NCI-H1930 (cell line): Measurements from ENCODE around the gene NEURL2.
A peak's percentile ranks its signal among the peaks of the same experiment; 100 is the strongest.
"Not testable (repeated sequence)": the region's sequence is repeated elsewhere in the genome, so short reads cannot be mapped to it uniquely, and the experiment has no call there.

Experiments used
- DNase-seq, 2 experiments: peaks; one replicate each; lab custom pipeline; 2025; lab: John Stamatoyannopoulos, UW

Gene NEURL2, protein sequence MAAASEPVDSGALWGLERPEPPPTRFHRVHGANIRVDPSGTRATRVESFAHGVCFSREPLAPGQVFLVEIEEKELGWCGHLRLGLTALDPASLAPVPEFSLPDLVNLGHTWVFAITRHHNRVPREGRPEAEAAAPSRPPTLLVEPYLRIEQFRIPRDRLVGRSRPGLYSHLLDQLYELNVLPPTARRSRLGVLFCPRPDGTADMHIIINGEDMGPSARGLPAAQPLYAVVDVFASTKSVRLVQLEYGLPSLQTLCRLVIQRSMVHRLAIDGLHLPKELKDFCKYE

DNA sequence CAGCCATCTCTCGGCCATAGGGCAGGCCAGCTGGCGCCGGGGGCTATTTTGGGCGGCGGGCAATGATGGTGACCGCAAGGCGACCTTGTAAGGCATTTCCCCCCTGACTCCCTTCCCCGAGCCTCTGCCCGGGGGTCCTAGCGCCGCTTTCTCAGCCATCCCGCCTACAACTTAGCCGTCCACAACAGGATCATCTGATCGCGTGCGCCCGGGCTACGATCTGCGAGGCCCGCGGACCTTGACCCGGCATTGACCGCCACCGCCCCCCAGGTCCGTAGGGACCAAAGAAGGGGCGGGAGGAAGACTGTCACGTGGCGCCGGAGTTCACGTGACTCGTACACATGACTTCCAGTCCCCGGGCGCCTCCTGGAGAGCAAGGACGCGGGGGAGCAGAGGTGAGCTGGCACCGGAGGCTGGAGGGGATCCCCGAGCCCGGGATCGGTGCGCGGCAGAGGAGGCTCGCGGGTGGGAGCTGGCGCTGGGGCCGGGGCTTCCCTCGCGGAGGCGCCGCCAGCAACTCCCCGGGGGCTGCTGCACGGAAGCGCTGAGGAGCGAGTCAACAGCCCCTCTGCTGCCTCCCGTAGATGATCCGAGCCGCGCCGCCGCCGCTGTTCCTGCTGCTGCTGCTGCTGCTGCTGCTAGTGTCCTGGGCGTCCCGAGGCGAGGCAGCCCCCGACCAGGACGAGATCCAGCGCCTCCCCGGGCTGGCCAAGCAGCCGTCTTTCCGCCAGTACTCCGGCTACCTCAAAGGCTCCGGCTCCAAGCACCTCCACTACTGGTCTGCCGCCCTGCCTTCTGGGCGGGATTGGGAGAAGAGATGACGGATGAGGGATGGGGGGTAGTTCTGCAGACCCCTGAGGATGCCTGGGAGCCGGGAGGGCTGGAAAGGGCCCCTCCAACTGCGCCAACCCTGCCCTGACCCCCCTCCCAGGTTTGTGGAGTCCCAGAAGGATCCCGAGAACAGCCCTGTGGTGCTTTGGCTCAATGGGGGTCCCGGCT is at the start of gene NEURL2, which contains the start of gene CTSA:
Gene NEURL2 (minus strand): TSS at position 224 of the 999 bp plus-strand sequence. CDS start 217 bp downstream, at position 7.
Gene CTSA (plus strand): TSS at position 351 of the 999 bp plus-strand sequence. CDS start 234 bp downstream, at position 585.
- DNase-seq = peak; percentile 89 to 94

DNA sequence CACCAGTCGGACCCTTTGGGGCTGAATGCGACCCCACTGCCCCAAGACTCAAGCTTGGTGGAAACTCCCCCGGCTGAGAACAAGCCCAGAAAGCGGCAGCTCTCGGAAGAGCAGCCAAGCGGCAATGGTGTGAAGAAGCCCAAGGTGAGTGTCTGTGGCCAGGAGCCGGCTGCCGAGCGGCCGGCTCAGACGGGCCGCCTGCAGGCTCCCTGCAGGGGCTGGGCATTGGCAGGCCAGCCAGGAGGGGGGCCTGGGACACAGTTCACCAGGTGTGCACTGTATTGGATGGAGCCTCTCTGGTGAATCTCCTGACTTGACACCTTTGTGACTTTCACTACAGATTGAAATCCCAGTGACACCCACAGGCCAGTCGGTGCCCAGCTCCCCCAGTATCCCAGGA is 49.5 kb upstream of the NEURL2 start:
- DNase-seq = no peak

DNA sequence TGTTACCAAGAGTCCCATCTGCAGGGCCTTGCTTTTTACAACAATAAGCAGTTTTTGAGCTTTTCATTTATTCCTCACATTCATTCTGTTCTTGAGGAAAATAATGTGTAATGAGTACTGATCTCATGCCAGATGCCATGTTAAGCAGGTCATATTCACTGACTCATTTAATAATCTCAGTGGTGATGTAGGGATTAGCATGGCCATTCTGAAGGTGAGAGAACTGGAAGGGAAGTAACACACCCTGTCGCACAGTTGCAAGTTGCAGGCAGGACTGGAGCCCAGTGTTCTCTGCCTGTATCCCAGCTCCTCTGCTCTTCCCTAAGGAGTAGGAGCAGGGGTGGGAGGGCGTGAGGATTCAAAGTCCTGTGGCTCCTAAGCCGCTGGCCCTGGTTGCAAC is 49.0 kb upstream of the NEURL2 start:
- no peak for DNase-seq

DNA sequence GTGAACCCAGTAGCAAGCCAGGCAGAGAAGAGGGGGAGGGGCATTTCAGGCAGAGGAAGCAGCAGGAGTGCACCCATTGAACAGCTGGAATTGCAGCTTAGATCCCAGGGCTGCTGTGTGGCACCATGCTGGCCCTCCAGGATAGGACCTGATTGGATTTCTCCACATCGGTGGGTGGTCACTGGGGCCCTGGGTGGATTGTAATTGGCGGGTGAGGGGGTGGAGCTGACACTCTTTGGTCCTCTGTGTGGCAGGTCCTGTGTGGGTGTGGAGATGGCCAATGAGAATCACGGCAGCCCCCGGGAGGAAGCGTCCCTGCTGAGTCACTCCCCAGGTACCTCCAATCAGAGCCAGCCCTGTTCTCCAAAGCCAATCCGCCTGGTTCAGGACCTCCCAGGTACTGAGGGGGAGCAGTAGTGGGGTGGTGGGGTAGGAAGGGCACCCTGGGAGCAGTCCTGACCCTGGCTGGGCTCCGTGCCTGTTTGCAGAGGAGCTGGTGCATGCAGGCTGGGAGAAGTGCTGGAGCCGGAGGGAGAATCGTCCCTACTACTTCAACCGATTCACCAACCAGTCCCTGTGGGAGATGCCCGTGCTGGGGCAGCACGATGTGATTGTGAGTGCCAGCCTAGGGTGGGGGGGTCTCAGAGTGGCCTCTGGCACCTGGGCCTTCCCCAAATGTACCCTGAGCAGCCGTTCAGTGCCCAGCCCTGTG is 47.9 kb upstream of the NEURL2 start:
- no peak for DNase-seq

DNA sequence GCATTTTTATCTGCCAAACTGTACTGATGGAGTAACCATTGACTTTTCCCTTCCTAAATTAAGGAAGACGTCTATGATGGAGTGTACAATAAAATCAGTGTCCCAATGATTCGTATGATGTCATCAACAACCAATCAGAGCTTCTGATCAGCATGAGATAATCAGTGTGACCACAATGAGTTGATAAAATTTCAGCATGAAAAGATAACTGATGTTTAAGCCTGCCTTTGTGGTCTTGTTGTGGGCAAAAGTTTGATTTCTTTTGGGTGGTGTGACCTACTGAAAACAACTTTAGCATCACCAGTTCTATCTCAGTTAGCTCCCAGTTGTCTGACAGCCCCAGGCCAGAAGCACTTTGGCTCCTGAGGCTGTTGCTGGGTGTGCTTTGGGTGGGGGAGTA is 46.8 kb upstream of the NEURL2 start:
- no peak for DNase-seq

DNA sequence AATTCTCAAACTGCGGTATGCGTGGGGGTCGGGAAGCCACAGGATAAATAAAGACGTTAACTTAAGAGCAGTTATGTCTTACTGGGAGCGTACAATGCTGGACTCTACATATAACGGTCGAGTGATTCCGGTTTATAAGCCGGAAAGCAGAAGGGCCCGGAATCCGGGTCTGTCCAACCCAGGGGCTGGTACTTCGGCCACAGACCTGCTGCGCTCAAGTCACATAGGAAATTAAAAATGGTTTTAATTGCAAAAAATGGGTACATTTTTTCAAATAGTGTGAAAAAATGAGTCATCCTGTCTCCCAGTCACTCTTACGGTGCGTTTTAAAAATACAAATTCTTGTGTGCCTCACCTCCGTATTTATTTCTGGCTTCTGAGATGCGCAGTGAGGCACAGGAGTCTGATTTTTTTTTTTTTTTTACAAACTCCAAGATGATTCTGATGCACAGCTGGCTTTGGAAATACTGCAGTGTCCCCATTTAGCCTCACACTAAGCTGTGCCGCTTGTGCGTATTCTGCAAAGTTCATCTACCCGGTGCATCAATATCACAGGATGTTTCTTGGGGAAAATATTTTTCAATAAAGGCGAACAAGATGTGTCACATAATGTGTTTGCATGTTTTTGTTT is 44.5 kb upstream of the NEURL2 start:
- no peak for DNase-seq

DNA sequence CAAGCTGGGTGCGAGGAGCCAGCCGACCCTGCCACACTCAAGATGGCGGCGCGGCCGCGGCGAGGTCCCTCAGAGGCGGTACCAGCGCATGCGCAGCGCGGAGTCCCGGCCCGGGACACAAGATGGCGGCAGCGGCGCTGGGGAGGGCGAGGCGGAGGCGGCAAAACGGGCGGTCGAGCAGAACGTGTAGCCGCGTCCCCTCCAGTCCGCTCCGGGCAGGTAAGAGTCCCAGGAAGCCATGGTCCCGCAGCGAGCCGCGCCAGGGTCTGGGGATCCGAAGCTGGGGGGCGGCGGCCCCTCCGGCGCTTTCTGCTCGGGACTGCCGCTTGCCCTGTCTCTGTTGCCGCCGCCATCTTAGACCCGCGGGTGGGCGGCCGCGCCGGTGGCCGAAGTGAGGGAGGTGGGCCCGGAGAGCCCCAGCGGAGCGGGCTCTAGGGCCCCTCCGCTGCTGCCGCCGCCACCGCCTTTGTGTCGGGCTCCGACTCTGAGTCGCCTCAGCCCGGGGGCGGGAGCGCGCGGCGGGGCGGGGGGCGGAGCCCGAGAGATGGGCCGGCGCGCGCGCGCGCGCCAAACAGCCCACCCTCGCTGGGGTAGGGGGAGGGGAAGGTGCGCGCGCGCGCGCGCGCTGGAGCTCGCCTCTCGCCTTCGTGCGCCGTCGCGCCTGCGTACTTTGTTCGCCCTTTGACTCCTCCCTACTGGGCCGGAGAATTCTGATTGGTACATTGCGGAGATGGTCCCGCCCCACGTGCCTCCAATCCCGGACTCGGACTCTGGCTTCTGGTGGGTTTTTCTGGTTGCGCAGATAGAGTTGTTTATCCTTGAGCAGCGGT is 43.8 kb upstream of the NEURL2 start, which contains the start of gene PCIF1:
Gene PCIF1 (plus strand): TSS at position 98 of the 830 bp plus-strand sequence. CDS start 4,317 bp downstream, outside the sequence.
- DNase-seq = peak; percentile 98 to 99

DNA sequence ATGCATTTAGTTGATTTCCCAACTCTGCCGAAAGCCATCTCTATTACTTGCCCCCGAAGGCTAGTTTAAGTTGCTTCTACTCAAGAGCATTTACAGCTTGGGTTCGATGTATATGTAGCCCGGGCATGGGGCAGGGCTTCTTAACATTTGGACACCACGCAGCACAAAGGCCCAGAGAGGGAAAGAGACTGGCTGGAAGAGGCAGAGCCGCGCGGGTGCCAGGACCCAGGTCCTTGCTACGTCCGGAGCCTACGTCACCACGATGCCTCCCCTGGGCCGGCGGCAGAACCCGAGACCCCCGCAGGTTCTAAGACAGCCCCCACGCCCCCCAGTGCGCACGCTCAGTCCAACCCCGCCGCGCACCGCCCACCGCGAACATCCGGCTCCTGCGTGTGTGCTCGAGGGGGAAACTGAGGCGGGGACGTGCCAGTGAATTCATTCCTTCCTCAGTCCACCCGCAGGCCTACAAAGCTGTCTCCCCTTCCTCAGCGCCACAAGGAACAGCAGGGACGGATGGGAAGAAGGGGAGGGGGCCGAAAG is 43.1 kb upstream of the NEURL2 start:
- DNase-seq = peak; percentile 82 to 86

DNA sequence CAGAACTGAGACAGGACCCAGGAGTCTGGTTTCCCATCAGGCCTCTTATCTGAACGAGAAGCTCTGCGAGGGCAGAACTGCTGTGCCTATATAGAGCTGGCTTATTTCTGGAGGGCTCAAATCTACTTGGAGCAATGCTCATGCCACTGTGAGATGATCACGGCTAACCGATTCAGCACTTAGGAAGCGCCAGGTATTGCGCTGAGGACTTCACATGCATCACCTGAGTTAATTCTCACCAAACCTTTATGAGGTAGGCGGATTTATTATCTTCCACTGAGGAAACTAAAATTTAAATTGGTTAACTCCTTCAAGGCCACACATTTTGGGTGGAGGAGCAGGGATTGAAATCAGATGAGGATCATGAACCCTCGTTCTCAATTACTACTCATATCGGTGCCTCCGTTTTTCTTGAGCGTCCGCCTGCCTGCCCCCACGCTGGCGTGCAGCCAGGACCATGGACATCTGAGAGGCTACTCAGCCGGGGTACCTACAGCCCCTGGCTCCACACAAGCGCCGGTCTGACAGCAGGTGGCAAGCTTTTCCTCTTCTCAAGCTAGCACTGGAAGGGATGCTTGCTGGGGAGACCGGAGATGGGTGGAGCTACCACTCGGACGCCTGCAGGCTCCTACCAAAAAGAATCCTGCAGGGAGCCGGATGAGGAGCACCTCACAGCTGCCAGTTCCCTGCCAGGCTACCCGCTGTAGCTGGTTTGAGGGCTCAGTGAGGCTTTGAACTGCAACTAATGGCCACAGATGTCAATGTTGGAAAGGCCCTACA is 42.4 kb upstream of the NEURL2 start:
- peak; percentile 67 to 68 for DNase-seq

DNA sequence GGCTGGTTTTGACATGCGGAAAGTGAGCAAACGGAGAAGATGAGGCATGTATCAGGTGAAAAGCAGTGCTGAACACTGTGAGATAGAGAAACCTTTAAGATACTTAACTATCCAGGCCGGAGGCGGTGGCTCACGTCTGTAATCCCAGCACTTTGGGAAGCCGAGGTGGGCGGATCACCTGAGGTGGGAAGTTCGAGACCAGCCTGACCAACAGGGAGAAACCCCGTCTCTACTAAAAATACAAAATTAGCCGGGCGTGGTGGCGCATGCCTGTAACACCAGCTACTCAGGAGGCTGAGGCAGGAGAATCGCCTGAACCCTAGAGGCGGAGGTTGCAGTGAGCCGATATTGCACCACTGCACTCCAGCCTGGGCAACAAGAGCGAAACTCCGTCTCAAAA is 40.7 kb upstream of the NEURL2 start:
- DNase-seq = not testable (repeated sequence)

DNA sequence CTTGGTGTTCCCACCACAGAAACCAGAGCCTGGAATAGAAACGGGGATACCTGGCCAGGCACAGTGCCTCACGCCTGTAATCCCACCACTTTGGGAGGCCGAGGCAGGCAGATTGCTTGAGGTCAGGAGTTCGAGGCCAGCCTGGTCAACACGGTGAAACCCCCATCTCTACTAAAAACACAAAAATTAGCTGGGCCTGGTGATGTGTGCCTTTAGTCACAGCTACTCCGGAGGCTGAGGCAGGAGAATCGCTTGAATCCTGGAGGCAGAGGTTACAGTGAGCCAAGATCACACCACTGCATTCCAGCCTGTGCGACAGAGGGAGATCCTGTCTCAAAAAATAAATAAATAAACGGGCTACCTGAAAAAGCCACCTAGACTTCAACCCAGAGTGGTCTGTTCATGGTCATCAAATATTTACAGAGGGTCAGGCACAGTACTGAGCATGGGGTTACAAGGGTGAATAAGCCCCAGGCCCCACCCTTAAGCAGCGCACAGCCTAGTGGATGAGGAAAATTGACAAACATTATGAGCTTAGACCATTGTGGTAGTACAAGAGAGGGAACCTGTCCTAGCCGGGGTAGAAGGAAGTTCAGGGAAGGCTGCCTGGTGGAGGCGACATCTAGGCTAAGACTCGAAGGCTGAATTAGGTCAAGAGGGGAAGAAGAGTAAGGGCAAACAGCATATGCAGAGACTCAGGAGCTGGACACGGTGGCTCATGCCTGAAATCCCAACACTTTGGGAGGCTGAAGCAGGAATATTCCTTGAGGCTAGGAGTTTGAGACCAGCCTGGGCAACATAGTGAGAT is 36.3 kb upstream of the NEURL2 start:
- no peak for DNase-seq

DNA sequence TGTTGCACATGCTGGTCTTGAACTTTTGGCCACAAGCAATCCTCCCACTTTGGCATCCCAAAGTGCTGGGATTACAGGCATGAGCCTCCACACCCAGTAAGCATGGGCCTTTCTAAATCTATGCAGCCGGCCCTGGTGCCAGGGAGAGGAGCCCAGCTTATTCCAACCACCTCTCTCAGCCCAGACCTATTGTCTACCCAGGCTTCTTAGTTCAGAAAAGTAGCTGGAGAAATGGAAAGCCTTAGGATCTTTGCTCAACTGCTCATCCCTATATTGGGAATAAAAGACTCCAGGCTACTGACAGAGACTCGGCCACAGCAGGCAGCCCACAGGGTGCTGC is 35.7 kb upstream of the NEURL2 start:
- DNase-seq = no peak

DNA sequence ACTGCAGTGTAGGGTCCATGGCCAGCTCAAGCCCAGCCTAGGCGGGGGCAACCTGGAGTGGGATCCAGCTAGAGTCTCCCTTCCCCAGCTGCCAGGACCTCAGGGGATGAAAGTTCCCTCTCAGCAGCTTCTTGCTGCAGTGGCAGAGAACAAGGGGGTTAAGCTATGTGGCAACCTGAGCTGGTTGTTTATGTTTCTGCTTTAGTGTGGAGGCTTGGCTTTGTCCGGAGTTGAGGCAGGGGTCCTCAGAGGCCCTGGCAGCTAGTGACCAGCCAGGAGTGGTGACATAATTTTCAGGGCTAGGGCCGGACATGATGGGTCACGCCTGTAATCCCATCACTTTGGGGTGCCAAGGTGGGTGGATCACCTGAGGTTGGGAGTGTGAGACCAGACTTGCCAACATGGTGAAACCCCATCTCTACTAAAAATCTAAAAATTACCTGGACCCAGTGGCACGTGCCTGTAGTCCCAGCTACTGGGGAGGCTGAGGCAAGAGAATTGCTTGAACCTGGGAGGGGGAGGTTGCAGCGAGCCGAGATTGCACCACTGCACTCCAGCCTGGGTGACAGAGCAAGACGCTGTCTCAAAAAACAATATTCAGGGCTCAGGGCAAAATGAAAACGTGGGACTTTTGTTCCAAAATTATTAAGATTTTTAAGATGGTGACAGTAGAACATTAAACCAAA is 35.0 kb upstream of the NEURL2 start:
- DNase-seq = no peak

DNA sequence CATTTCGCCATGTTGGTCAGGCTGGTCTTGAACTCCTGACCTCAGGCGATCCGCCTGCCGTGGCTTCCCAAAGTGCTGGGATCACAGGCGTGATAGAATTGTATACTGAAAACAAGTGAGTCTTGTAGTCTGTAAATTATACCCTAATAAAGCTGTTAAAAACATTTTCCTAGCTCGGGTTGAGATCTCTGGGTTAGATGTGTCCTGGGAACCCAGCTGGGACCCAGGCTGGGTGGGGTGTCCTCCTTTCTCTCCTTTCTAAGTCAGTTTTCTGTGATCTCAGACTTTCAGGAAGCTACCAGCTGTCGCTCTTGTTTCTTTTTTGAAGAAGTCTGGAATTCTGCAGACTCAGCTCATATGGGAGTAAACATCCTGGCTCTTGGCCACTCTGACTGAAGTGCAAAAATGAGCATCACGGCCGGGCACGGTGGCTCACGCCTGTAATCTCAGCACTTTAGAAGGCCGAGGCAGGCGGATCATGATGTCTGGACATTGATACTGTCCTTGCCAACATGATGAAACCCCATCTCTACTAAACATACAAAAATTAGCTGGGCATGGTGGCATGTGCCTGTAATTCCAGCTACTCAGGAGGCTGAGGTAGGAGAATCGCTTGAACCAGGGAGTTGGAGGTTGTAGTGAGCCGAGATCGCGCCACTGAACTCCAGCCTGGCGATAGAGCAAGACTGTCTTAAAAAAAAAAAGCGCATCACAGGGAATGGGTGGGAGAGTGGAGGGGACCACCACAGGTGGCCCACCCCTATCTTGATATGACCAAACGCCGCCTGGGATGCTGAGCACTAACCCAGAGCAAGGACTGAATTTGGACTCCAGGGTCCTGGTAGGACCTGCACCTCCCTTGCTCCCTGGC is 33.6 kb upstream of the NEURL2 start:
- DNase-seq = no peak

DNA sequence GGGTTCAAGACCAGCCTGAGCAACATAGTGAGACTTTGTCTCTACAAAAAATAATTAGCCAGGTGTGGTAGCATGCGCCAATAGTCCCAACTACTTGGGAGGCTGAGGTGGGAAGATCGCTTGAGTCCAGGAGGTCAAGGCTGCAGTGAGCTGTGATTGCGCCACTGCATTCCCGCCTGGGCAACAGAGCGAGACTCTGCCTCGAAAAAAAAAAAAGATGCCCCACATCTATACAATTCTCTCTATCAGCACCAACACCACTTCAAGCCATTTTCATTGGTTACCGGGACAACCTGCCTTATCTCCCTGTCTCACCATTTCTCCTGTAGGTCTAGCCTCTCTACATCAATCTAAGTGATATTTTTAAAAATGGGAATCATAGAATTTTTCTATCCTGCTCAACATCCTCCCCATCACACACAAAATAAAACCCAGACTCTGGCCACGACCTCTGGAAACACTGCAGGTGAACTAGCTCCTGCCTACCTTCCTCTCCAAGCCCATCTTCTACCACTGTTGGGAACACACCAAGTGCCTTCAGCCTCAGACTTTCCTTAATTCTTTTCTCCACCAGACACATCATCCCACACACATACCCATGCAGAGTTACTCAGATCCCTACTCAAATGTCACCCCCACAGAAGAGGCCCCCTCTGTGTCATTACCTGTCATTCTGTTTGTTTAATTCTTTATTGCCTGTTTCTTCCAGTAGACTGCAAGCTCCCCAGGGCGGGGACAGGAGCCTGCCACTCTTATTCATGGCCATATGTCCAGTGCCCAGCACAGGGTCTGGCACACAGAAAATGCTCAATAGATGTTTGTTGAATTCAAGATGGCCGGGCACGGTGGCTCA is 30.6 kb upstream of the NEURL2 start:
- DNase-seq = no peak
